Uterus (tissue), 4 donors: ENCODE measurements around the gene SRPK2. TPM values are rescaled to one million over a fixed set of nuclear protein-coding genes. Genes with fewer than 3 reads are reported as not detected.

ENCODE experiments used
- DNase-seq, 2 donors: peaks; one replicate each; pipeline ENCODE4 v3.0.0-alpha.2; 2019 to 2020
- H3K27ac ChIP-seq, 2 donors: fragments of 200-600 bp; sonication (generic); 1 replicate in 1 of 2; 2 replicates in 1 of 2; pipeline ENCODE4 v1.5.1; 2016 to 2018
- H3K27me3 ChIP-seq, 2 donors: fragments of 200-600 bp; sonication (generic); one replicate each; pipeline ENCODE4 v1.5.1; 2018 to 2019; ENCODE audit warnings: control low read depth in 1 of 2
- H3K36me3 ChIP-seq, 2 donors: fragments of 200-600 bp; sonication (generic); one replicate each; pipeline ENCODE4 v1.5.1; 2019; ENCODE audit warnings: control low read depth in 1 of 2
- H3K4me1 ChIP-seq, 2 donors: fragments of 200-600 bp; sonication (generic); one replicate each; pipeline ENCODE4 v1.5.1; 2018 to 2019; ENCODE audit warnings: control low read depth in 1 of 2
- H3K4me3 ChIP-seq, 2 donors: fragments of 200-600 bp; sonication (generic); 1 replicate in 1 of 2; 2 replicates in 1 of 2; pipeline ENCODE4 v1.5.1; 2018 to 2019; ENCODE audit warnings: mild to moderate bottlenecking in 1 of 2
- H3K9me3 ChIP-seq, 2 donors: fragments of 200-600 bp; sonication (generic); one replicate each; pipeline ENCODE4 v1.5.1; 2019; ENCODE audit warnings: control low read depth in 1 of 2
- POLR2A ChIP-seq, 2 donors: fragments of 450-650 bp; IDR thresholded peaks; one replicate each; pipeline ENCODE4 v1.6.1; 2016; ENCODE audit warnings: antibody characterized with exemption in 2 of 2, mild to moderate bottlenecking in 1 of 2, moderate library complexity in 1 of 2
- intact Hi-C: fragments of 100-400 bp; cut with DNase I; formaldehyde crosslinking; loops from one replicate; pipeline ENCODE4 v1.15.1; 2023; ENCODE audit warnings: low total_unique reads
- total RNA-seq, 4 donors: library from RNA; depleted of rRNA in 3 of 4; stranded (reverse); fragments of >200 nt in 3 of 4; gene quantifications; one replicate each; pipeline versions ENCODE4 v1.1.0 to v1.2.4, GENCODE V29; 2014 to 2023
- TF ChIP-seq, protein P1 (sequence below), 4 experiments: fragments of 200-600 bp in 2 of 4; fragments of 450-650 bp in 2 of 4; sonication (generic) in 2 of 4; IDR thresholded peaks; one replicate each; pipeline ENCODE4 v1.5.1; 2016 to 2019; ENCODE audit warnings: antibody characterized with exemption in 4 of 4, mild to moderate bottlenecking in 2 of 4, moderate library complexity in 1 of 4
- donor health status: DM: yes; HTN: yes; CAD: no.

The SRPK2 gene
- total RNA-seq, 4 donors from 2014 or later, result 40.0 to 129 (median 76.6) TPM

DNA sequence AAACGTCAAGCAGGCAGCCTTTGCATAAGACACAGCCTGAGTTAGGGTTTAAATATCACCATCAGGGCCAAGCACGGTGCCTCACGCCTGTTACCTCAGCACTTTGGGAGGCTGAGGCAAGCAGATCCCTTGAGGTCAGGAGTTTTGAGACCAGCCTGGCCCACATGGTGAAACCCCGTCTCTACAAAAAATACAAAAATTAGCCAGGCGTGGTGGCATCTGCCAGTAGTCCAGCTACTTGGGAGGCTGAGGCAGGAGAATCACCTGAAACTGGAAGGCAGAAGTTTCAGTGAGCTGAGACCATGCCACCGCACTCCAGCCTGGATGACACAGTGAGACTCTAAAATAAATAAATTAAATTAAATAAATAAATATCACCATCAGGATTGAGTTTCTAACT, 33.0 kb downstream of the SRPK2 start:
- H3K4me1 ChIP-seq, result peaks cover 0 to 4% of the 10 kb centered on the region in 2 donors
- H3K27me3 ChIP-seq, result no peaks in the 10 kb centered on the region
- no peaks in the 10 kb centered on the region for H3K36me3 ChIP-seq
- no peak overlapping the region for H3K27ac ChIP-seq
- TF ChIP-seq, protein P1, sequence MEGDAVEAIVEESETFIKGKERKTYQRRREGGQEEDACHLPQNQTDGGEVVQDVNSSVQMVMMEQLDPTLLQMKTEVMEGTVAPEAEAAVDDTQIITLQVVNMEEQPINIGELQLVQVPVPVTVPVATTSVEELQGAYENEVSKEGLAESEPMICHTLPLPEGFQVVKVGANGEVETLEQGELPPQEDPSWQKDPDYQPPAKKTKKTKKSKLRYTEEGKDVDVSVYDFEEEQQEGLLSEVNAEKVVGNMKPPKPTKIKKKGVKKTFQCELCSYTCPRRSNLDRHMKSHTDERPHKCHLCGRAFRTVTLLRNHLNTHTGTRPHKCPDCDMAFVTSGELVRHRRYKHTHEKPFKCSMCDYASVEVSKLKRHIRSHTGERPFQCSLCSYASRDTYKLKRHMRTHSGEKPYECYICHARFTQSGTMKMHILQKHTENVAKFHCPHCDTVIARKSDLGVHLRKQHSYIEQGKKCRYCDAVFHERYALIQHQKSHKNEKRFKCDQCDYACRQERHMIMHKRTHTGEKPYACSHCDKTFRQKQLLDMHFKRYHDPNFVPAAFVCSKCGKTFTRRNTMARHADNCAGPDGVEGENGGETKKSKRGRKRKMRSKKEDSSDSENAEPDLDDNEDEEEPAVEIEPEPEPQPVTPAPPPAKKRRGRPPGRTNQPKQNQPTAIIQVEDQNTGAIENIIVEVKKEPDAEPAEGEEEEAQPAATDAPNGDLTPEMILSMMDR (IDR thresholded peaks at IDR 0.05), result no peak
- TF ChIP-seq POLR2A (IDR thresholded peaks at IDR 0.05), result no peak
- no peak overlapping the region for H3K4me3 ChIP-seq
- no peak for DNase-seq
- H3K9me3 ChIP-seq, result no peaks in the 10 kb centered on the region
- intact Hi-C loops, result no loop called here

DNA sequence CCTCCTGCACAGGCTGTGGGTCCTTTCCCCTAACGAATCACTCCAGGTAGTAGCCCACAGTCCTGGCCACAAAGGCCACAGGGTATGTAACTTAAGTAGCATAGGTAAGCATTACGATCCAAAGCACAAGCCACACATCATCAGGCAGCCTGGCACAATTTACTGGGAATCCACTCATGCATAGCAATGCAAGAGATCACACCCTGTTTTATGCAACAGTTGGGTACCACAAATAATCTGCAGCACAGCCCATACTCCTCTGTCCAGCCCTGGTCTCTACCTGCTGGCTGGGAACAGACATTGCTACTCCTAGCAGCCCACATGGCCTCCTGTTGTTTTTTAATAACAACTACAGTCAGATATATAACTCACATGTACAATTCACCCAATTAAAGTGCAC, 34.3 kb downstream of the SRPK2 start:
- H3K27me3 ChIP-seq, result no peaks in the 10 kb centered on the region
- H3K4me3 ChIP-seq, result no peak overlapping the region
- TF ChIP-seq, protein P1 (IDR thresholded peaks at IDR 0.05), result no peak
- TF ChIP-seq POLR2A (IDR thresholded peaks at IDR 0.05), result no peak
- peaks cover 0 to 4% of the 10 kb centered on the region in 2 donors for H3K4me1 ChIP-seq
- H3K9me3 ChIP-seq, result no peaks in the 10 kb centered on the region
- intact Hi-C loops, result no loop called here
- H3K27ac ChIP-seq, result peak overlapping the region; percentile 65 to 79
- DNase-seq, result no peak
- no peaks in the 10 kb centered on the region for H3K36me3 ChIP-seq

DNA sequence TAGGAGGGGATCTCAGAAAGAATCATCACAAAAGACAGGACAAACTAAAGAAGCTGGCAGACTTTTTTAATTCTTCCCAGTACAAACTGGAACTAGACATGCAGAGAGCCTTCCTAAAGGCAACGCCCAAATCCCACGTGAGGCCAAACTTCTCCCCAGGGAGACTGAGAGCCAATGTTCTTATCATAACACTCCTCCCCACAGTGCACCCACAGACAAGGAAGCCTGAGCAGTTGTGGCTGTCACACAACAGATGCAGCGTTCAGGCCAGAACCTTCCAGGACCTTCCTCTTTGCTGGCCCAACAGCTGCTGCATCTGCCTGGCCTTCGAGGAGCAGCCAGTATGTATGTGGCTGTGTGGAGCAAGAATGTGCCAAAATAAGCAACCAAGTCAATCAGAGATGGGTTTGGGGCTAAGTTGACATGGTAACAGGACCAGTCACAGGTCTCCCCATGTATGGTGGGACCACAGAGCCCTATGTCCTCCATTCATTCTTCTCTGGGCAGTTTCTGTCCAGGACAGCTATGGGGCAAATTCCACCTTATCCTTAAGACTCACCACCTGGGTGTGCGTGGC, 34.9 kb downstream of the SRPK2 start:
- peak overlapping the region; percentile 65 to 79 for H3K27ac ChIP-seq
- DNase-seq, result peak; percentile 20 to 34
- H3K27me3 ChIP-seq, result no peaks in the 10 kb centered on the region
- no peak for TF ChIP-seq POLR2A (IDR thresholded peaks at IDR 0.05)
- TF ChIP-seq, protein P1 (IDR thresholded peaks at IDR 0.05), result no peak
- no peaks in the 10 kb centered on the region for H3K9me3 ChIP-seq
- no peak overlapping the region for H3K4me3 ChIP-seq
- intact Hi-C loops, result no loop called here
- H3K4me1 ChIP-seq, result peaks cover 0 to 4% of the 10 kb centered on the region in 2 donors
- no peaks in the 10 kb centered on the region for H3K36me3 ChIP-seq

DNA sequence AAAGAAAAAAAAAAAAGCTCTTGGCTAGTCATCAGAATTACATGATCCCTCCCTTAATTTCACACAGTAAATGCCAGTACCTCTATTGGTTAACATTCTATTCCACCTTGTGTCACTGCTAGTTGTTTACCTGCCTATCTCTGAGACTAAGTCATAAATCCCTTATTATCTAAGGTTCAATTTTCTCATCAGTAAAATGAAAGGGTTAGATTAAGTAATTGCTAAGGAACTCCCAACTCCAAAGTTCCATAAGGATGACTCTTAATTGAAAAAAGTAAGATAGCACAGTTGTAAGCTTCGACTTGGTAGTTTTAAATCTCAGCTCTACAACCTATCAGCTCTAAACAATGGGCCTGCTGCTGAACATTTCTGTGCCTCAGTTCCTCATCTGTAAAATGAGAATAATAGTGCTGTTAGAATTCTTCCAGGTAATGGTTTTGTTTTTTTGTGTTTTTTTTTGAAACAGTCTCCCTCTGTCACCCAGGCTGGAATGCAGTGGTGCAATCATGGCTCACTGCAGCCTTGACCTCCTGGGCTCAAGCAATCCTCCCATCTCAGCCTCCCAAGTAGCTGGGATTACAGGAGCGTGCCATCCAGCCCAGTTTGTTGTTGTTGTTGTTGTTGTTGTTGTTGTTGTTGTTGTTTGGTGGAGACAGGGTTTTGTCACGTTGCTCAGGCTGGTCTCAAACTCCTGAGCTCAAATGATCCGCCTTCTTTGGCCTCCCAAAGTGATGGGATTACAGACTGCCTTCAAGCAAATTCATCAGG, 35.6 kb downstream of the SRPK2 start:
- H3K9me3 ChIP-seq, result no peaks in the 10 kb centered on the region
- peaks cover 0 to 4% of the 10 kb centered on the region in 2 donors for H3K4me1 ChIP-seq
- H3K27ac ChIP-seq, result peak overlapping the region; percentile 65 to 79
- no peaks in the 10 kb centered on the region for H3K36me3 ChIP-seq
- intact Hi-C loops, result no loop called here
- H3K27me3 ChIP-seq, result no peaks in the 10 kb centered on the region
- TF ChIP-seq, protein P1 (IDR thresholded peaks at IDR 0.05), result no peak
- no peak for TF ChIP-seq POLR2A (IDR thresholded peaks at IDR 0.05)
- DNase-seq, result no peak
- H3K4me3 ChIP-seq, result no peak overlapping the region

DNA sequence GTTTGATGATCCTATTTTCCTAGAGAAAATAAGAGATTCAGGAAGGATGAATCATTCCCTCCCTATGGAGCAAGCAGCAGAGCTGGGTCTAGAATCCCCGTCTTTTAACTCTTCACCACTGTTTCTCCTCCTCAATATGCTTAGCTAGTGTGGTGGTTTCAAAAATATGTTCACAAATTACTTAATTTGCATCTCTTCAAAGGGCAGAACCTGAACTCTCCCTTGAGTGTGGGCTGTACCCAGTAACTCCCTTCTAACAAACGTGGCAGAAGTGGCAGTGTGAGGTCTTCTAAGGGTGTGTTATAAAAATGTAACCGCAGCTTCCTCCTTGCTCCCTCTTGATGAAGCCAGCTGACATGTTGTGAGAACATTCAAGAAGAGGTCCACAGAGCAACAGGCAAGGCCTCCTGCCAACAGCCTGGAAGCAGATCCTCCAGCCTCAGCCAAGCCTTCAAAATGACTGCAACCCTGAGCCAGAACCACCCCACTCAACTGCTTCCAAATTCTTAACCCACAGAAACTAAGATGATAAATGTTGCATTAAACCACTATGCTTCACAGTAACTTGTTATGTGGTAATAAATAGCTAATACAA, 36.6 kb downstream of the SRPK2 start:
- TF ChIP-seq, protein P1 (IDR thresholded peaks at IDR 0.05), result no peak
- no peak for TF ChIP-seq POLR2A (IDR thresholded peaks at IDR 0.05)
- Histone ChIP-seq H3K4me1 (peaks cover 0 to 4% of the 10 kb centered on the region in 2 donors), H3K36me3 (no peaks in the 10 kb centered on the region), H3K4me3 (no peak overlapping the region), H3K27me3 (no peaks in the 10 kb centered on the region), H3K27ac (peak overlapping the region; percentile 65 to 79), H3K9me3 (no peaks in the 10 kb centered on the region)
- intact Hi-C loops, result no loop called here
- peak; percentile 74 to 76 for DNase-seq
